Activated CD8-positive, alpha-beta T cell treated with anti-CD3 and anti-CD28 coated beads for 36 hours (primary cell): Measurements from ENCODE around the gene SORCS2. TPM values are rescaled to one million over a fixed set of nuclear protein-coding genes. Genes with fewer than 3 reads are reported as not detected.

Source experiments
- ATAC-seq: fragments of 200-7000 bp; cut with Tn5 transposase; one replicate; pipeline ENCODE4 v1.10.0; 2021; ENCODE audit warnings: mild to moderate bottlenecking, moderate library complexity
- CTCF ChIA-PET: fragments of 350-600 bp; sonication (Branson Sonifier 250); formaldehyde crosslinking; loops from one replicate; lab custom pipeline; 2021; ENCODE audit warnings: antibody characterized with exemption; lab: Charles Lee
- POLR2A ChIA-PET: fragments of 350-600 bp; sonication (Branson Sonifier 250); formaldehyde crosslinking; loops from one replicate; lab custom pipeline; 2021; ENCODE audit warnings: antibody characterized with exemption; lab: Charles Lee
- DNase-seq: peaks from one replicate; pipeline ENCODE4 v3.0.0-alpha.2; 2020
- H3K27ac Mint-ChIP-seq: one replicate; pipeline ENCODE4 v1.8.0; 2021; ENCODE audit warnings: mild to moderate bottlenecking, mixed read lengths
- H3K27me3 Mint-ChIP-seq: one replicate; pipeline ENCODE4 v1.8.0; 2021; ENCODE audit warnings: mixed read lengths
- H3K36me3 Mint-ChIP-seq: one replicate; pipeline ENCODE4 v1.8.0; 2021; ENCODE audit warnings: low read depth, mixed read lengths
- H3K4me1 Mint-ChIP-seq: one replicate; pipeline ENCODE4 v1.8.0; 2021; ENCODE audit warnings: low read depth, mixed read lengths
- H3K4me3 Mint-ChIP-seq: one replicate; pipeline ENCODE4 v1.8.0; 2021; ENCODE audit warnings: mild to moderate bottlenecking, moderate library complexity, mixed read lengths
- H3K9me3 Mint-ChIP-seq: one replicate; pipeline ENCODE4 v1.8.0; 2021; ENCODE audit warnings: mixed read lengths
- intact Hi-C: fragments of 100-400 bp; cut with micrococcal nuclease; formaldehyde crosslinking; loops from one replicate; pipeline ENCODE4 v1.10.0; 2022
- total RNA-seq, 2 experiments: library from RNA; stranded (reverse); gene quantifications; one replicate each; pipeline ENCODE4 v1.2.3, GENCODE V29; 2021
- TF ChIP-seq, protein P1 (sequence below): fragments of 200-600 bp; IDR thresholded peaks from one replicate; pipeline ENCODE4 v1.8.0; 2022; ENCODE audit warnings: antibody characterized with exemption, mild to moderate bottlenecking

SORCS2 gene
- total RNA-seq, 2 experiments from 2014 or later: 0.05 TPM; not detected in 1

DNA sequence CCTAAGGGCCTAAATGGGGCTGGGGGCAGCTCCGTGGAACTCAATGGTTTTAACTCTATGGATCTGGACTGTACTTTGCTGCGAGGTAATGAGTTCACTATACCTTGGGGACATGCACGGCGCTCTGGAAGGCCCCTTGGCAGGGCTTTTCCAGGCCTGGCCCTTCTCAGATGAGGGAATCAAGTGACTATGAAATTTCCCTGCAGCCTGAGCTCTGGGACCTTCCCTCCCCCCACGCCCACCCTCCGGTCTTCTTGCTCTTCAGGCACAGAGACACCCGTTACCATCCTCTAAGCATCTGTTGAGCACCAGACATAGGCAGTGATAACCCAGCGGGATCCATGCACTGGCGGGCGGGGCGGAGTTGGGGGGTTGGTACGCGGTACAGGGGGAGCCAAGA lies 133.2 kb downstream of the SORCS2 start:
- ChIA-PET CTCF (interaction anchor here (1.3 kb wide), 1 partner anchor 10 kb away, joined by 5 read pairs; no protein-coding TSS in a partner anchor), POLR2A (no interaction called here)
- no peaks in the 10 kb centered on the region for H3K4me1 Mint-ChIP-seq
- no peak overlapping the region for H3K4me3 Mint-ChIP-seq
- TF ChIP-seq, protein P1, sequence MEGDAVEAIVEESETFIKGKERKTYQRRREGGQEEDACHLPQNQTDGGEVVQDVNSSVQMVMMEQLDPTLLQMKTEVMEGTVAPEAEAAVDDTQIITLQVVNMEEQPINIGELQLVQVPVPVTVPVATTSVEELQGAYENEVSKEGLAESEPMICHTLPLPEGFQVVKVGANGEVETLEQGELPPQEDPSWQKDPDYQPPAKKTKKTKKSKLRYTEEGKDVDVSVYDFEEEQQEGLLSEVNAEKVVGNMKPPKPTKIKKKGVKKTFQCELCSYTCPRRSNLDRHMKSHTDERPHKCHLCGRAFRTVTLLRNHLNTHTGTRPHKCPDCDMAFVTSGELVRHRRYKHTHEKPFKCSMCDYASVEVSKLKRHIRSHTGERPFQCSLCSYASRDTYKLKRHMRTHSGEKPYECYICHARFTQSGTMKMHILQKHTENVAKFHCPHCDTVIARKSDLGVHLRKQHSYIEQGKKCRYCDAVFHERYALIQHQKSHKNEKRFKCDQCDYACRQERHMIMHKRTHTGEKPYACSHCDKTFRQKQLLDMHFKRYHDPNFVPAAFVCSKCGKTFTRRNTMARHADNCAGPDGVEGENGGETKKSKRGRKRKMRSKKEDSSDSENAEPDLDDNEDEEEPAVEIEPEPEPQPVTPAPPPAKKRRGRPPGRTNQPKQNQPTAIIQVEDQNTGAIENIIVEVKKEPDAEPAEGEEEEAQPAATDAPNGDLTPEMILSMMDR: no peak
- no peaks in the 10 kb centered on the region for H3K9me3 Mint-ChIP-seq
- ATAC-seq (no peak), DNase-seq (no peak)
- intact Hi-C loops: no loop called here
- no peak overlapping the region for H3K27ac Mint-ChIP-seq
- peaks cover 3% of the 10 kb centered on the region for H3K27me3 Mint-ChIP-seq
- no peaks in the 10 kb centered on the region for H3K36me3 Mint-ChIP-seq

DNA sequence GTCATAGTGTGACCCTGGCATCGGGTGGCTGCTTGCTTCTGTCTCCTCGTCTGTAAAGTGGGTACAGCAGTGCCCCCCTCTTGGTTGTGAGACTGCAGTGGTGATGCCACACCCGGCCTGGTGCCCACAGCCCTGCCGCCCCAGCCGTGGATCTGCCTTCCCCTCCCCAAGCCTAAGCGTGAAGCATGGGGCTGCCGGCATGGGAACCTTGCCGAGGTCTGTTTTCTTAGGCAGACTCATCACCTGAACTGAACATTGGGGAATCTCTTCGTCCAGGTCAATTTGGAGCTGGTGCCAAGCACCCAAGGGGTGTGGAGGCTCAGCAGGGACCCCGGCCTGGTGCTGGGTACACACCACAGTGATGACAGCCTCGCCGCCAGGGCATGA lies 134.0 kb downstream of the SORCS2 start:
- Mint-ChIP-seq H3K36me3 (no peaks in the 10 kb centered on the region), H3K27me3 (peaks cover 3% of the 10 kb centered on the region), H3K27ac (no peak overlapping the region), H3K4me1 (no peaks in the 10 kb centered on the region), H3K4me3 (no peak overlapping the region), H3K9me3 (no peaks in the 10 kb centered on the region)
- ChIA-PET CTCF (no interaction called here), POLR2A (no interaction called here)
- TF ChIP-seq, protein P1: no peak
- DNase-seq (no peak), ATAC-seq (no peak)
- intact Hi-C loops: no loop called here

DNA sequence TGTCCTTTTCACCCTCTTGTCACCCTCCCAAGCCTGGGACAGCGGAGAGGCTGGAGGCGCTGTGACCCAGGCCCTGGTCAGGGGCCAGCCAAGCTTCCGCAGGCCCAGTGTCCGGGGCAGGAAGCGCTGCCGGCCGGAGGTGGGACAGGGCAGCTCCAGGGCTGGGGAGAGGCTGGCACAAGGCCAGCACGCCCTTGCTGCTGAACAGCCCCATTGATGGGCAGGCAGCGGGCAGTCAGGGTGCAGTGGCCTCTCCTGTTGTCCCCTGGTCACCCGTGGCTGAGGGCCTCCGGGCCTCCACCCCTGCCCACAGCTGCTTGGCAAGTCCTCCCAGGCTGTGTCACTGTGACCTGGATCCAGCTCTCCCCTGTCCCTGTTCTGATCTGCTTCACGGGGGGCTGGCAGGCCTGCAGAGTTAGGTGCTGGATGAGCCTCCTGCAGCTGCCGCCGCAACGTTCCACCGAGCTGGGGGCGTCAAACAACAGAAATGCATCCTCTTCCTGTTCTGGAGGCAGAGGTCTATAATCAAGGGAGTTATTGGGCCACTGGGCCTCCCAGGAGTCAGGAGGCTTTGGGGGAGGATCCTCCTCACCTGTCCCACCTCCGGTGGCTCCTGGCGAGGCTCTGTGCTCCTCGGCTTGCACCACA lies 134.5 kb downstream of the SORCS2 start:
- TF ChIP-seq, protein P1: no peak
- Mint-ChIP-seq H3K27ac (no peak overlapping the region), H3K4me3 (no peak overlapping the region), H3K36me3 (no peaks in the 10 kb centered on the region), H3K9me3 (no peaks in the 10 kb centered on the region), H3K27me3 (peaks cover 3% of the 10 kb centered on the region), H3K4me1 (no peaks in the 10 kb centered on the region)
- CTCF ChIA-PET: no interaction called here
- ATAC-seq (no peak), DNase-seq (no peak)
- POLR2A ChIA-PET: no interaction called here
- intact Hi-C loops: no loop called here

DNA sequence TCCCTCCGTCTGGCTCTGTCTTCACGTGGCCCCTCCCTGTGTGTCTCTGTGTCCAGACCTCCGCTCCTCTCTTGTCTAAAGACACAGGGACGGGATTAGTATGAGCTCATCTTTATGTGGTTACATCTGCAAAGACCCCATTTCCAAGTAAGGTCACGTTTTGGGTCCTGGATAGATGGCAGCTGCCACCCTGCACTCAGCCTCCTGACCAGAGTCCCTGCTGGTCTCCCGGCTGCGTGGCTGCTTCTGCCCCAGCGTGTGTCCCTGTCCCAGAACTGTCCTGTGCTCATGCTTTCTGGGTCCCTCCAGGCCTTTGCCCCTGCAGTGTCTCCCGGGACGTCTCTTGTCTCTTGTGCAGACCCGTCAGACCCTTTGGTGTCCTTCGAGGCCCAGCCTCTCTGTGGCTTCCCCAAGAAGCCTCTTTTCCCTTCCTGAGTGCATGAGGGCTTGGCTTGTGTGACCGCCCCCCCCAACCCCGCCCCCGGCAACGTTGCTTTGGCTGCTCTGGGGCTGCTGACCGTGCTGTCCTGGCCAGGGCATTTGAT lies 135.1 kb downstream of the SORCS2 start:
- no peaks in the 10 kb centered on the region for H3K4me1 Mint-ChIP-seq
- no peak for ATAC-seq
- CTCF ChIA-PET: no interaction called here
- intact Hi-C loops: no loop called here
- TF ChIP-seq, protein P1: no peak
- H3K4me3 Mint-ChIP-seq: no peak overlapping the region
- peaks cover 3% of the 10 kb centered on the region for H3K27me3 Mint-ChIP-seq
- POLR2A ChIA-PET: no interaction called here
- no peak overlapping the region for H3K27ac Mint-ChIP-seq
- no peaks in the 10 kb centered on the region for H3K36me3 Mint-ChIP-seq
- DNase-seq: no peak
- no peaks in the 10 kb centered on the region for H3K9me3 Mint-ChIP-seq

DNA sequence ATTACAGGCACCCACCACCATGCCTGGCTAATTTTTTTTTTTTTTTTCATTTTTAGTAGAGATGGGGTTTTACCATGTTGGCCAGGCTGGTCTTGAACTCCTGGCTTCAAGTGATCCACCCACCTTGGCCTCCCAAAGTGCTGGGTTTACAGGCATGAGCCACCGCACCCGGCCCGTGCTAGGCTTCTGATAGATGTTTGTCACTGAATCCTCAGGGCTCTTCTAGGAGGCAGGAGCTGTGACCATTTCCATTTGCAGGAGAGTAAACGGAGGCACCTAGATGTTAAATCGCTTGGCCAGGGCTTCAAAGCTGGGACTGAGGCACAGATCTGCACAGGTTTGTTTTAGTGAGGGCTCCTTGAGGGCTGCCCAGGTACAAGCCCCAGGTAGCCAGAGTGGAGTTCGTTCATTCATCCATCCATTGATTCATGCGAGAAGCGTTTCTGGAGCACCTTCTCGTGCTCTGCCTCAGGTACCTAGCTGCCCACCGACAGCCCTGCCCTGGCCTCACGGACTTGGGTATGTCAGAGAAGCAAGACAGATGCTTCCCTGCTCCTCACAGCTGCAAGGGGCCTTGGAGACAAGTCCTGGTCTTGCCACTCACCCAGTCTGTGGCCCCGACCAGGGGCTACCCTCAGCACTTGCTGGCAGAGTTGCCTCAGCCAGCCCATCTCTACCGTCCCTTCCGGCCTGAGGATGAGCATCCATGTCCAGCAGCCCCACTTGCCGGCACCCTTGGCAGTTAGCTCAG lies 136.0 kb downstream of the SORCS2 start:
- ATAC-seq (no peak), DNase-seq (no peak)
- Mint-ChIP-seq H3K36me3 (no peaks in the 10 kb centered on the region), H3K4me1 (no peaks in the 10 kb centered on the region), H3K27me3 (peaks cover 3% of the 10 kb centered on the region), H3K27ac (no peak overlapping the region), H3K4me3 (no peak overlapping the region), H3K9me3 (no peaks in the 10 kb centered on the region)
- intact Hi-C loops: no loop called here
- ChIA-PET POLR2A (interaction anchor here (0.7 kb wide), 1 partner anchor 105 kb away, joined by 3 read pairs; no protein-coding TSS in a partner anchor), CTCF (no interaction called here)
- TF ChIP-seq, protein P1: no peak
